GM12878 (cell line): ENCODE data around the gene TK2. TPM values are rescaled to one million over a fixed set of nuclear protein-coding genes. Genes with fewer than 3 reads are reported as not detected.

Source experiments
- ATAC-seq: fragments of 200-7000 bp; cut with Tn5 transposase; 3 replicates; pipeline ENCODE4 v1.9.1; 2020; ENCODE audit warnings: mild to moderate bottlenecking, moderate library complexity
- BruUV-seq: library from RNA; stranded (reverse); fragments of 400-500 nt; replicated peaks from 2 replicates; lab custom pipeline; 2021; lab: Mats Ljungman, UMichigan
- CTCF ChIA-PET: fragments of 300-600 bp; sonication (Branson Sonifier 250); formaldehyde crosslinking; extraction: SDS; loops from one replicate; lab custom pipeline; 2021; ENCODE audit warnings: inconsistent platforms; lab: Yijun Ruan, JAX
- POLR2A ChIA-PET: fragments of 350-600 bp; formaldehyde crosslinking; extraction: SDS; loops from one replicate; lab custom pipeline; 2021; ENCODE audit warnings: inconsistent platforms; lab: Charles Lee
- RAD21 ChIA-PET: fragments of 300-600 bp; sonication (Branson Sonifier 250); formaldehyde crosslinking; loops from one replicate; lab custom pipeline; 2023; ENCODE audit warnings: antibody characterized with exemption; ENCODE audit not compliant: unreplicated experiment; lab: Charles Lee
- SMC1A ChIA-PET: fragments of 300-600 bp; sonication (Branson Sonifier 250); formaldehyde crosslinking; loops from one replicate; lab custom pipeline; 2023; ENCODE audit not compliant: unreplicated experiment, uncharacterized antibody; lab: Charles Lee
- DNase-seq: peaks from one replicate; pipeline ENCODE4 v3.0.0-alpha.2; 2011; ENCODE audit warnings: low read depth, low spot score
- FAIRE-seq: peaks from 3 replicates; lab custom pipeline; 2011; peaks lifted over from hg19 to GRCh38; lab: Jason Lieb, UNC
- H2AFZ ChIP-seq: 2 replicates; pipeline ENCODE4 v1.6.0; 2011; ENCODE audit warnings: low read depth, low read length, control low read depth; ENCODE audit not compliant: control insufficient read depth
- H3K27ac ChIP-seq: 2 replicates; pipeline ENCODE4 v1.5.1; 2011; ENCODE audit warnings: control low read depth; ENCODE audit not compliant: control insufficient read depth, insufficient read depth
- H3K27me3 ChIP-seq, 2 experiments: replicated peaks in 1 of 2; 2 replicates each; pipeline versions ENCODE4 v1.6.0 to v1.6.1; 2011; ENCODE audit warnings: low read length in 1 of 2; ENCODE audit not compliant: control insufficient read depth in 2 of 2, insufficient read depth in 2 of 2
- H3K36me3 ChIP-seq, 2 experiments: 2 replicates each; pipeline ENCODE4 v1.5.1; 2011; ENCODE audit warnings: low read length in 1 of 2; ENCODE audit not compliant: control insufficient read depth in 2 of 2, insufficient read depth in 2 of 2
- H3K4me1 ChIP-seq: 2 replicates; pipeline ENCODE4 v1.6.1; 2011; ENCODE audit warnings: mild to moderate bottlenecking, low read length, moderate library complexity, mixed read lengths; ENCODE audit not compliant: control insufficient read depth, insufficient read depth
- H3K4me2 ChIP-seq: 2 replicates; pipeline ENCODE4 v1.6.0; 2011; ENCODE audit warnings: control low read depth; ENCODE audit not compliant: control insufficient read depth, insufficient read depth
- H3K4me3 ChIP-seq: fragments of 200-600 bp; sonication (generic); 2 replicates; pipeline ENCODE4 v1.5.1; 2016
- H3K79me2 ChIP-seq: 2 replicates; pipeline ENCODE4 v1.6.0; 2011; ENCODE audit warnings: low read length; ENCODE audit not compliant: control insufficient read depth, insufficient read depth
- H3K9ac ChIP-seq: 2 replicates; pipeline ENCODE4 v1.8.0; 2011; ENCODE audit warnings: low read length, control low read depth, mixed read lengths; ENCODE audit not compliant: control insufficient read depth, insufficient read depth
- H3K9me3 ChIP-seq: replicated peaks from 3 replicates; pipeline ENCODE4 v1.5.1; 2011; ENCODE audit warnings: mild to moderate bottlenecking, low read length; ENCODE audit not compliant: control insufficient read depth, insufficient read depth
- H4K20me1 ChIP-seq: 2 replicates; pipeline ENCODE4 v1.6.0; 2011; ENCODE audit not compliant: control insufficient read depth, insufficient read depth
- CEBPB ChIP-seq, 2 experiments: fragments of 150-350 bp in 1 of 2; IDR thresholded peaks; 2 replicates each; pipeline ENCODE4 v1.6.1; 2012 to 2014; ENCODE audit warnings: low read depth in 2 of 2, low read length in 2 of 2, borderline replicate concordance in 1 of 2, inconsistent platforms in 1 of 2
- KDM1A ChIP-seq: fragments of 200-600 bp; sonication (generic); IDR thresholded peaks from 2 replicates; pipeline ENCODE4 v1.6.1; 2016; ENCODE audit warnings: borderline replicate concordance
- PAX8 ChIP-seq: fragments of 450-650 bp; IDR thresholded peaks from 2 replicates; pipeline ENCODE4 v1.6.1; 2017; ENCODE audit warnings: mild to moderate bottlenecking, moderate library complexity
- SUPT20H ChIP-seq: IDR thresholded peaks from 2 replicates; pipeline ENCODE4 v1.6.1; 2011; ENCODE audit warnings: low read depth, mild to moderate bottlenecking, low read length, moderate library complexity, borderline replicate concordance; ENCODE audit not compliant: control insufficient read depth
- WGBS: methylation state at CpG from one replicate; pipeline ENCODE4 v1.1.6; 2016; ENCODE audit warnings: low lambda C conversion rate; ENCODE audit not compliant: insufficient replicate concordance, insufficient coverage; ENCODE audit errors: missing lambda C conversion rate; 5-methylcytosine and 5-hydroxymethylcytosine counted together
- in situ Hi-C: fragments of 300-500 bp; cut with MboI; formaldehyde crosslinking; loops from 9 replicates; pipeline ENCODE4 v1.14.3; 2018; ENCODE audit warnings: mixed read lengths
- intact Hi-C: fragments of 100-400 bp; cut with micrococcal nuclease; formaldehyde crosslinking; loops from one replicate; pipeline ENCODE4 v1.14.2; 2022; ENCODE audit not compliant: unreplicated experiment
- polyA plus RNA-seq, 11 experiments: library from polyadenylated mRNA; depleted of rRNA in 4 of 11; unstranded in 6 of 11; stranded (reverse) in 5 of 11; fragments of >200 nt; fragmentation: Nextera tagmentation in 4 of 11; fragmentation: Illumina TruSeq in 1 of 11; extraction: Ambion mirVana in 4 of 11; extraction: Trizol in 1 of 11; gene quantifications; 1 replicate in 1 of 11; 2 replicates in 10 of 11; pipeline versions ENCODE4 v1.2.1 to v1.2.3, GENCODE V29; 2011 to 2016; ENCODE audit warnings: inconsistent platforms in 2 of 11, missing spikeins in 2 of 11, low read depth in 1 of 11
- total RNA-seq, 4 experiments: library from RNA; depleted of rRNA in 3 of 4; stranded (reverse); fragments of >200 nt in 3 of 4; fragmentation: Illumina TruSeq in 1 of 4; extraction: Trizol in 1 of 4; gene quantifications; 2 replicates each; pipeline versions ENCODE4 v1.2.1 to v1.2.3, GENCODE V29; 2013 to 2021
- TF ChIP-seq, protein P1 (sequence below): fragments of 150-350 bp; IDR thresholded peaks from 2 replicates; pipeline ENCODE4 v1.6.1; 2014; ENCODE audit warnings: mild to moderate bottlenecking, low read depth, low read length
- TF ChIP-seq, protein P2 (sequence below): fragments of 450-650 bp; IDR thresholded peaks from 2 replicates; pipeline ENCODE4 v1.6.1; 2017; ENCODE audit warnings: mild to moderate bottlenecking, low read depth, inconsistent platforms; ENCODE audit not compliant: poor library complexity, severe bottlenecking

The TK2 gene
- total and polyA plus RNA-seq, 10 of the 15 experiments (the other 5 are each of a cell fraction or from before 2014, with no cell fraction given): 1.3 to 12.4 (median 3.0) TPM

DNA sequence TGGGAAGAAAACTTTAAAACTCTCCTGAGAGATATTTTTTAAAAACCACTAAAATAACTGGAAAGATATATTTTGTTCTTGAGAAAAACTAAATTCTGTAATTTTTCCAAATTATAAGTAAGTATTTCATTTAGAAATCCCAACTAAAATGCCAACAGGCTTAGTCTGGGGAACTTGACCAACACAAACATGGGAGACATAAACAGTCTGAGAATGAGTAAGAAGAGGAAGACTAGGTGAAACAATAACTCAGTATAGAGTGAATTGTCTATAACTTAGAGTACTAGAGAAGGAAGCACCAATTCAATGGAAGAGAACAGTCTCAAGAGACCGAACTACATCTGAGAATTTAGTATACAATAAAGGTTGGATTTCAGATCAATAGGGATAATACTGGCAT lies 19.2 kb upstream of the TK2 start:
- H3K27ac ChIP-seq: no peak overlapping the region
- RAD21 ChIA-PET: interaction anchor here (1.5 kb wide), 1 partner anchor 10 kb away, joined by 3 read pairs; no protein-coding TSS in a partner anchor

More for the DNA sequence above, 19.2 kb upstream of the TK2 start:
- no peaks in the 10 kb centered on the region for H3K9me3 ChIP-seq
- no peaks in the 10 kb centered on the region for H3K27me3 ChIP-seq
- in situ Hi-C loops: no loop called here
- intact Hi-C loops: no loop called here
- ChIA-PET POLR2A (no interaction called here), CTCF (interaction anchor here (0.6 to 2.2 kb wide), 2 partner anchors 21 to 299 kb away, joined by 3 to 11 read pairs; no protein-coding TSS in a partner anchor), SMC1A (interaction anchor here (0.8 to 0.9 kb wide), 2 partner anchors 8 to 16 kb away, joined by 3 to 4 read pairs; no protein-coding TSS in a partner anchor)
- ATAC-seq: no peak
- no peak for FAIRE-seq
- TF ChIP-seq CEBPB (IDR thresholded peaks at IDR 0.05; ENCODE audit: borderline replicate concordance in 1 of 2, low read depth in 2 of 2, low read length in 2 of 2): no peak
- TF ChIP-seq KDM1A: no peak
- TF ChIP-seq, protein P1, sequence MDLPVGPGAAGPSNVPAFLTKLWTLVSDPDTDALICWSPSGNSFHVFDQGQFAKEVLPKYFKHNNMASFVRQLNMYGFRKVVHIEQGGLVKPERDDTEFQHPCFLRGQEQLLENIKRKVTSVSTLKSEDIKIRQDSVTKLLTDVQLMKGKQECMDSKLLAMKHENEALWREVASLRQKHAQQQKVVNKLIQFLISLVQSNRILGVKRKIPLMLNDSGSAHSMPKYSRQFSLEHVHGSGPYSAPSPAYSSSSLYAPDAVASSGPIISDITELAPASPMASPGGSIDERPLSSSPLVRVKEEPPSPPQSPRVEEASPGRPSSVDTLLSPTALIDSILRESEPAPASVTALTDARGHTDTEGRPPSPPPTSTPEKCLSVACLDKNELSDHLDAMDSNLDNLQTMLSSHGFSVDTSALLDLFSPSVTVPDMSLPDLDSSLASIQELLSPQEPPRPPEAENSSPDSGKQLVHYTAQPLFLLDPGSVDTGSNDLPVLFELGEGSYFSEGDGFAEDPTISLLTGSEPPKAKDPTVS: no peak
- no peak for TF ChIP-seq SUPT20H
- no peak for TF ChIP-seq PAX8
- TF ChIP-seq, protein P2, sequence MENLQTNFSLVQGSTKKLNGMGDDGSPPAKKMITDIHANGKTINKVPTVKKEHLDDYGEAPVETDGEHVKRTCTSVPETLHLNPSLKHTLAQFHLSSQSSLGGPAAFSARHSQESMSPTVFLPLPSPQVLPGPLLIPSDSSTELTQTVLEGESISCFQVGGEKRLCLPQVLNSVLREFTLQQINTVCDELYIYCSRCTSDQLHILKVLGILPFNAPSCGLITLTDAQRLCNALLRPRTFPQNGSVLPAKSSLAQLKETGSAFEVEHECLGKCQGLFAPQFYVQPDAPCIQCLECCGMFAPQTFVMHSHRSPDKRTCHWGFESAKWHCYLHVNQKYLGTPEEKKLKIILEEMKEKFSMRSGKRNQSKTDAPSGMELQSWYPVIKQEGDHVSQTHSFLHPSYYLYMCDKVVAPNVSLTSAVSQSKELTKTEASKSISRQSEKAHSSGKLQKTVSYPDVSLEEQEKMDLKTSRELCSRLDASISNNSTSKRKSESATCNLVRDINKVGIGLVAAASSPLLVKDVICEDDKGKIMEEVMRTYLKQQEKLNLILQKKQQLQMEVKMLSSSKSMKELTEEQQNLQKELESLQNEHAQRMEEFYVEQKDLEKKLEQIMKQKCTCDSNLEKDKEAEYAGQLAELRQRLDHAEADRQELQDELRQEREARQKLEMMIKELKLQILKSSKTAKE: no peak
- no peaks in the 10 kb centered on the region for H3K4me1 ChIP-seq
- peaks cover 0 to 4% of the 10 kb centered on the region in 2 experiments; a peak in 2 of 4 replicates for H3K36me3 ChIP-seq
- no peaks in the 10 kb centered on the region for H3K79me2 ChIP-seq
- 31% methylated on average over 1 of the region's 1 CpG for WGBS
- no peak overlapping the region for H2AFZ ChIP-seq
- H3K4me3 ChIP-seq: no peak overlapping the region
- no peaks in the 10 kb centered on the region for H4K20me1 ChIP-seq
- BruUV-seq: no TSS peak
- DNase-seq: no peak
- no peak overlapping the region for H3K9ac ChIP-seq
- no peak overlapping the region for H3K4me2 ChIP-seq
